ENCODE results near the gene MAST4. TPM values are rescaled to one million over a fixed set of nuclear protein-coding genes. Genes with fewer than 3 reads are reported as not detected.

Gene MAST4
- total and polyA plus RNA-seq, 12 donors: 29.6 to 93.3 (median 76.6) TPM

DNA sequence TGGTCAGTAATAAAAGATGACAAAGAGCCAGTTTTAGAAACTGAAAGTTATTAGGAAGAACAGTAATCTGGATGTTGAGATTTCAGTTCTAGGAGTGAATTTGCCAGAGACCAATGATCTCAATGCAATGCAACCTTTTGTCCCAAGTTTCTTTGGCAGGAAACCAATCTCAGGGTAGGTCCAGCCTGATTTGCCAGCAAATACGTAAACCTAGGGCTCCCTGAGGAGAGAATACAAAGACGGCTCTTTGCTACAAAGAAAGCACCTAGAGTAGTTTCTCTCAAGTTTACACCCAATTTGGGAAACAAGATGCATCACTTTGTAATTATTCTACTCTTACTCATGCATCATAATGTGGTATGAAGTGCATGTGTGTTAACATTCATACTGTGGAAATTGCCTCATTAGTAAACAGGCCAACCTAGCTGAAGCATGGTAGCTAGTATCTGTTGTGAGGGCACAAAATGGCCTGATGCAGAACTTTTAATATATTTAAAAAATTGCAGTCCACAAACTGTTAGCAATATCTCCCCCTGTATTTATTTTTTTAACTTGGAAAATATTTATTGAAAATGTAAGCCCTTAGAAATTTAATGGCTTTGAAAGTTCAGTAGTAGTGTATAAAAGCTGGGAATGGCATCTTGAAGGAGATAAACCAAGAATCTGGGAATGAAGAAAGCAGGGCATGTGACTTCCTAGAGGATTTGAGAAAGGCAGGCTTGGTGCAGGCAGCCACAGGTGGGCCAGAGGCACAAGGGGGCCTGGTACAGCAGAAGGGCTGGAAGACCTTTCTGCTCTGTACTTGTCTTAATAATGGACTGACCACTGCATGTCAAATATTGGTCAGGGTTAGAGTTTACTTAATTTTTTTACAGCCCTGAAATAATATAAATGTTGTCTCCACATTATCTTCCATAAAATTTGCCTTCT, 59.5 kb downstream of the MAST4 start:
- peaks cover 3 to 51% (median 13%) of the 10 kb centered on the region in 9 donors for H3K4me1 ChIP-seq
- intact Hi-C loops (cut with DNase I): no loop called here
- peak overlapping the region in 2 of 10 donors; percentile 3 to 18 for H3K4me3 ChIP-seq
- H3K36me3 ChIP-seq: no peaks in the 10 kb centered on the region
- ATAC-seq (peak in 5 of 8 donors; percentile 17 to 62 (median 48)), DNase-seq (no peak)
- TF ChIP-seq, protein P1, sequence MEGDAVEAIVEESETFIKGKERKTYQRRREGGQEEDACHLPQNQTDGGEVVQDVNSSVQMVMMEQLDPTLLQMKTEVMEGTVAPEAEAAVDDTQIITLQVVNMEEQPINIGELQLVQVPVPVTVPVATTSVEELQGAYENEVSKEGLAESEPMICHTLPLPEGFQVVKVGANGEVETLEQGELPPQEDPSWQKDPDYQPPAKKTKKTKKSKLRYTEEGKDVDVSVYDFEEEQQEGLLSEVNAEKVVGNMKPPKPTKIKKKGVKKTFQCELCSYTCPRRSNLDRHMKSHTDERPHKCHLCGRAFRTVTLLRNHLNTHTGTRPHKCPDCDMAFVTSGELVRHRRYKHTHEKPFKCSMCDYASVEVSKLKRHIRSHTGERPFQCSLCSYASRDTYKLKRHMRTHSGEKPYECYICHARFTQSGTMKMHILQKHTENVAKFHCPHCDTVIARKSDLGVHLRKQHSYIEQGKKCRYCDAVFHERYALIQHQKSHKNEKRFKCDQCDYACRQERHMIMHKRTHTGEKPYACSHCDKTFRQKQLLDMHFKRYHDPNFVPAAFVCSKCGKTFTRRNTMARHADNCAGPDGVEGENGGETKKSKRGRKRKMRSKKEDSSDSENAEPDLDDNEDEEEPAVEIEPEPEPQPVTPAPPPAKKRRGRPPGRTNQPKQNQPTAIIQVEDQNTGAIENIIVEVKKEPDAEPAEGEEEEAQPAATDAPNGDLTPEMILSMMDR (IDR thresholded peaks at IDR 0.05): no peak
- peak overlapping the region in 2 of 10 donors; percentile 7 to 15 for H3K27ac ChIP-seq
- WGBS, 2 donors: 25 to 68% methylated on average over 2 of the region's 2 CpGs
- H3K9me3 ChIP-seq: peaks cover 0 to 4% (median 0%) of the 10 kb centered on the region in 11 donors
- H3K27me3 ChIP-seq: no peaks in the 10 kb centered on the region

DNA sequence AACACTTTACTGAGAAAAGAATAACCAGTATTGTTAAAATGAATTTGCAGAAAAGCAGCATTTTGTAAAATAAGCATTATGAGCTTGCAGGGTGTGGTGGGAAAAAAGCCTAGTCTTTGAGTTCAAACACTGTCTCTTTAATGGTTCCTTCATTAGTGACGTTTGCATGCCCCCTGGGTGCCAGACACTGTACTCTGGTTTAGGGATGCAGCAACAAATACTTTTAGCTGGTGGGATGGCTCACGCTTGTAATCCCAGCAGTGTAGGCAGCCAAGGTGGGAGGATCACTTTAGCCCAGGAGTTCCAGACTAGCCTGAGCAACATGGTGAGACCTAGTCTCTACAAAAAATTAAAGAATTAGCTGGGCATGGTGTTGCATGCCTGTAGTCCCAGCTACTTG, 62.3 kb downstream of the MAST4 start:
- 34 to 49% methylated on average over 2 of the region's 2 CpGs for WGBS, 2 donors
- intact Hi-C loops (cut with DNase I): no loop called here
- TF ChIP-seq, protein P1 (IDR thresholded peaks at IDR 0.05): no peak

DNA sequence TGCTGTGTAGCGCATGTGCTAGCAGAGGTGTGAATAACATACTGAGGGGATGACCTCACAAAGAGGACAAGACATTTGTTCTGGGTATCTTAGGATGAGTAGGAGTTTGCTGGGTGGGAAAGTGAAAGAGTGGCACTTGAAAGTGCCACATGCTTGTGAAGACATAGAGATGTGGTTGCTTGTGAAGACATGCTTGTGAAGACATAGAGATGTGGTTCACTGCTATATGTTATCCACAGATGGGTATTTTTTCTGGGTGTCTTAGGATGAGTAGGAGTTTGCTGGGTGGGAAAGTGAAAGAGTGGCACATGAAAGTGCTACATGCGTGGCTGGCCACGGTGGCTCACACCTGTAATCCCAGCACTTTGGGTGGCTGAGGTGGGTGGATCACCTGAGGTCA, 63.6 kb downstream of the MAST4 start:
- DNase-seq: no peak
- Histone ChIP-seq H3K4me3 (no peak overlapping the region), H3K27ac (no peak overlapping the region), H3K9me3 (no peaks in the 10 kb centered on the region), H3K4me1 (peaks cover 6 to 50% (median 21%) of the 10 kb centered on the region in 9 donors), H3K27me3 (no peaks in the 10 kb centered on the region), H3K36me3 (no peaks in the 10 kb centered on the region)
- ATAC-seq: no peak
- intact Hi-C loops (cut with DNase I): no loop called here
- WGBS, 2 donors: 80 to 94% methylated on average over 3 of the region's 3 CpGs
- TF ChIP-seq, protein P1 (IDR thresholded peaks at IDR 0.05): no peak

More for the DNA sequence above, 62.3 kb downstream of the MAST4 start:
- Histone ChIP-seq H3K36me3 (no peaks in the 10 kb centered on the region), H3K9me3 (no peaks in the 10 kb centered on the region), H3K4me1 (peaks cover 6 to 60% (median 21%) of the 10 kb centered on the region in 9 donors), H3K27ac (no peak overlapping the region), H3K4me3 (no peak overlapping the region), H3K27me3 (no peaks in the 10 kb centered on the region)
- no peak for DNase-seq
- no peak for ATAC-seq

- Histone ChIP-seq H3K9me3 (no peaks in the 10 kb centered on the region), H3K4me3 (no peak overlapping the region), H3K27me3 (no peaks in the 10 kb centered on the region), H3K27ac (no peak overlapping the region), H3K4me1 (peaks cover 6 to 44% (median 21%) of the 10 kb centered on the region in 9 donors), H3K36me3 (no peaks in the 10 kb centered on the region)
- 94 to 96% methylated on average over 1 of the region's 1 CpG for WGBS, 2 donors
- no peak for DNase-seq
- intact Hi-C loops (cut with DNase I): no loop called here
- TF ChIP-seq, protein P1 (IDR thresholded peaks at IDR 0.05): no peak
- no peak for ATAC-seq
Observed at GRCh38 chr5:66660396-66660795, 64.2 kb downstream of the MAST4 start.
